SK-N-MC (cell line): ENCODE measurements around the gene PSTPIP2.

Experiments used
- EZH2 ChIP-seq: fragments of 200-600 bp; sonication (generic); IDR thresholded peaks from one replicate; pipeline ENCODE4 v1.6.1; 2017; ENCODE audit warnings: antibody characterized with exemption
- FOXP2 ChIP-seq: optimal IDR thresholded peaks from 2 replicates; pipeline ENCODE3; 2011; ENCODE audit warnings: mild to moderate bottlenecking, moderate library complexity; ENCODE audit not compliant: insufficient read depth; ENCODE audit errors: extremely low read length, control extremely low read depth
- POLR2AphosphoS5 ChIP-seq: IDR thresholded peaks from 2 replicates; pipeline ENCODE4 v1.6.1; 2012; ENCODE audit warnings: mild to moderate bottlenecking, low read depth, low read length, borderline replicate concordance

- TF ChIP-seq EZH2: no peak
- no peak for TF ChIP-seq POLR2AphosphoS5
- TF ChIP-seq FOXP2: no peak
These were observed 7.3 kb upstream of the PSTPIP2 start for GRCh38 chr18:46079336-46079735.
